Medulla oblongata (tissue), 1 donor: ENCODE measurements around the gene PKN2.

Experiments
- DNase-seq: peaks from one replicate; pipeline ENCODE4 v3.0.0-alpha.2; 2015; ENCODE audit errors: extremely low spot score

PKN2 gene

DNA sequence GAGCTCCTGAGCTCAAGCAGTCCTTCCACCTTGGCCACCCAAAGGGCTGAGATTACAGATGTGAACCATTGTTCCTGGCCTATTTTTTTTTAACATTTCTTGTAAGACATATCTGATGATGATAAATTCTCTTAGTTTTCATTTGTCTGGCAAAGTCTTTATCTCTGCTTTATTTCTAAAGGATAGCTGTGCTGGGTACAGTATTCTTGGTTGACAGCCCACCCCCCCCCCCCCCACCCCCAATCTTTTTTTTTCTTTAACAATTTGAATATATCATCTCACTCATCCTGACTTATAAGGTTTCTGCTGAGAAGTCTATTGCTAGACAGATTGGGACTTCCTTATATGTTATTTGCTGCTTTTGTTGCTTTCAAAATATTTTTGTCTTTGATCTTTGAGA lies 51.3 kb downstream of the PKN2 start:
- DNase-seq = no peak

DNA sequence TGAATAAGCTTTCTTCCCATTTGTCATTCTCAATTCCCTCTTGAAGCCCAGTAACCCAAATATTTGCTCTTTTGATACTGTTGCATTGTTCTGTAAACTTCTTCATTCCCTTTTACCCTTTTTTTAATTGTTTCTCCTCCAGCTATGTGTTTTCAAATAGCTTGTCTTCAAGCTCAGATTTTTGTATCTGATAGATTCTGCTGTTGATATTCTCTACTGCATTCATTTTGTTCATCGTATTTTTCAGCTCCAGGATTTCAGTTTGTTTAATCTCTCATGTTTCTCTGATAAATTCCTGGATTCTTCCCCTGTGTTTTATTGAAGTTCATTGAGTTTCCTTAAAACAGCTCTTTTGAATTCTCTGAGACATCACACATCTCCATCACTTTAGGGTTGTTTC lies 51.8 kb downstream of the PKN2 start:
- no peak for DNase-seq

DNA sequence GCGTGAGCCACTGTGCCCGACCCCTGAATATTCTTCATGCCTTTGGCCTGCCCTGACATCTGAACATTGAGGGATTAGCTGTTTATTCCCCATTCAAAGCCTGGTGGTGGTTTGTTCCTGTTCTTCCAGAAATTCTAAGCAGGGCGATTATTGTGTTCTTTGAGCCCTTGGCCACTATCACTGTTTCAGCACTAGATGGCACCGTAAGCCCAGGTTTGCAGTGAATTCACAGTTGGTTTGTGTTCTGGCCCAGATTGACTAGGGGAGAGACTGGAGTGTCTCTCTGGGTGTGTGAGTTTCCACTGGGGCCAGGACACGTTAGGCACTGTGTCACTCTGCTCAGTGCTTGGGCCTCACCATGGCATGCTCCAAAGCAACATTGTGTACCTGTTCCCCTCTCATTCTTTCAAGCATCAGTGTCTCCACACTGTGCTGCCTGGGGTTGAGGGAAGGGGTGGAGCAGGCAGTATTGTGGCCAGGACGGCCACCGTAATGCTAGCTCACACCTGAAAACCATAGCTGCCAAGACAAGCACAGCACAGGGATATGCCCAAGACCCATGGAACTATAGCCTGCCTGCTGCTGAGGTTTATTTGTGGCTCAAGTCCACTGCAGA lies 52.7 kb downstream of the PKN2 start:
- DNase-seq = no peak

DNA sequence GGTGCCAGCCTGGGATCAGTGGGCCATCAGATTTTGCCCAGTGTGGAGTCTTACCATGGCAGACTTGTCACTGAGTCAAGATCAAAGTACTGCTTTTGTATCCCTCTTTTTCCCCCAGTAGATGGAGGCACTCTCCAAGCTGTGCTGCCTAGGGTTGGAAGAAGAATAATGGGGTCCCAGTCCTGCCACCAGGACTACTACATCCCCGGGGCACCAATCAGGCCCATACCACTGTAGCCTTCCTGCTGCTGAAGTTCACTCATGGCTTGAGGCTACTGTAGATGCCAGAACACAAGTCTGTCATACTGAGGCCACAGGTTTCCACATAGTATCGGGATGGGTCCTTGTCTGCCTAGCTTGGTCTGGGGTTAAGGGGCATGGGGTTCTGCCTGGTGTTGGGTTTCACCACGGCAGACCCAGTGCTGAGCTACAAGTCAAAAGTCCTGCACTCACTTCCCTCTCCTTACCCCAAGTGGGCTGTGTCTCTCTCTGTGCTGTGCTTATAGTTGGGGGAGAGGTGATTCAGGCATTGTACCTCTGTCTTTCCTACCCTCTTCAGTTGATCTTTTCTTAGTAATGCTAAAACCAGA lies 53.4 kb downstream of the PKN2 start:
- no peak for DNase-seq

DNA sequence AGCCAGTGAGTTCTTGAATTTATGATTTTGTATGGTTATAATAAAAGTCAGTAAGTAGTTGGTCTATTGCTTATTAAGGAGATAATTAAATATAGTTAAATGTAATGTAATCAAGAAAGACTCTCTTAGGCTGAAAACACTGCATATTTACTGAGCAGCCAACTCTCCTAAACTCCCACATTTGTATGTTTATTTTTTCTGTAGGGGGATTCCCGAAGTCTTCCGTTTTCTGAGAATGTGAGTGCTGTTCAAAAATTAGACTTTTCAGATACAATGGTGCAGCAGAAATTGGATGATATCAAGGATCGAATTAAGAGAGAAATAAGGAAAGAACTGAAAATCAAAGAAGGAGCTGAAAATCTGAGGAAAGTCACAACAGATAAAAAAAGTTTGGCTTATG lies 56.7 kb downstream of the PKN2 start:
- no peak for DNase-seq

DNA sequence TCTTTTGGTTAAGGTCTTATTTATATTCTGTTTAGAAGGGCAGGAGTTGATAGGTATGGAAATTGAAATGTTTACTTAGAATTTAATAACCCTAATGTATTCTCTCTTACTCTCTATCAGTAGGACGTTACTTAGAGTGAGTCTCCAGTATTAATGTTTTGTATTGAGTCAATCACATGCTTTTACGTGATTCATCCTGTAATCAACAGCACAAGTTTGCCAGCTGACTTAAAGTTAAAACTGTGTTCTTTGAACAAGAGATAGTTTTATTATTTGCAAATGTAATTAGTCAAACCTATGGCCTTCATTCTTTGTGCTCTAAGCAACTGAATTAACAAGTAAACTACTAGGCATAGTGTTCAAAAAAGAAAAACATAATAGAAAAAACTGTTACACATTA lies 57.3 kb downstream of the PKN2 start:
- DNase-seq = no peak

DNA sequence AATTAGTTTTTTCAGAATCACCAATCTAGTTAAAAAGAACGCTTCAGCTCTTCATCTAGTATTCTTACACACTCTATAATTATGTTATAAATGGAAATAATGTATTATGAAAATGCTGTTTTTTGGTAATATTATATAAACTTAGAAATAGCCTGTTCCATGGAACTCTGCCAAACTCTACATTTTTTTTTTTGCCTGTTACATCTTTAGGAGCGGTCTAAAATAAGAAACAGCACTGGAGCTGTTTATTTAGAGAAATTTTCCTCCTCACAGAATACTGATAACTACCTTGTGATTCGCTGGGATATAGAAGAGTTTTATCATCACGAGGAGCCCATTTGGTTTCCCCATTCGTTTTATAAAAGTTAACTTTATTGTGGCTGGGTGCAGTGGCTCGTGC lies 58.5 kb downstream of the PKN2 start:
- DNase-seq = no peak

DNA sequence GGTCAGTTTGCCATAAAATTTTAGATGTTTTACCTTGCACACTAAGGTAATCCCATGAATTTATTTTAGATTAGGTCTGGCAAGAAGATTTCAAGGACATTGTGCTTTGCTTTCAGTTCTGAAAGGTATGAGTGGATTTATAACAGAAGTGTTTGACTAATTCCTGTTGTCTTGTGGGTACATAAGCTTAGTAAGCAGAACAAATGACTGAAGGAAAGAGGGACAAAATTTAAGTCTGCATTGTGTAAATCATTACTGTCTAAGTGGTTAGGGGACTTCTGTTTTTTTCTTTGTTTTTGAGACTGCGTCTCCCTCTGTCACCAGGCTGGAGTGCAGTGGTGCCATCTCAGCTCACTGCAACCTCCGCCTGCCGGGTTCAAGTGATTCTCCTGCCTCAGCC lies 60.1 kb downstream of the PKN2 start:
- DNase-seq = no peak

DNA sequence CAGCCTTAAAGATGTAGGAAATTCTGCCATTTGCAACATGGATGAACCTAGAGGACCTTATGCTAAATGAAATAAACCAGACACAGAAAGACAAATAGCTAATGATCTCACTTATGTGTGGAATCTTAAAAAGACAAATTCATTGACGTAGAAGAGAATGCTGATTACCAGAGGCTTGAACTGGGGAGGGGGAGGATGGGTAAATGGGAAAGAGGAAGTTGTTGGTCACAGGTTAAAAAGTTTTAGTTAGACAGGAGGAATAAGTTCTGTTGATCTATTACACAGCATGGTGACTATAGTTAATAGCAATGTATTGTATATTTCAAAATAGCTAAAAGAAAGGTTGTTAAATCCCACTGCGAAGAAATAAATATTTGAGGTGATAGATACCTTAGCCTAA lies 62.8 kb downstream of the PKN2 start:
- no peak for DNase-seq

DNA sequence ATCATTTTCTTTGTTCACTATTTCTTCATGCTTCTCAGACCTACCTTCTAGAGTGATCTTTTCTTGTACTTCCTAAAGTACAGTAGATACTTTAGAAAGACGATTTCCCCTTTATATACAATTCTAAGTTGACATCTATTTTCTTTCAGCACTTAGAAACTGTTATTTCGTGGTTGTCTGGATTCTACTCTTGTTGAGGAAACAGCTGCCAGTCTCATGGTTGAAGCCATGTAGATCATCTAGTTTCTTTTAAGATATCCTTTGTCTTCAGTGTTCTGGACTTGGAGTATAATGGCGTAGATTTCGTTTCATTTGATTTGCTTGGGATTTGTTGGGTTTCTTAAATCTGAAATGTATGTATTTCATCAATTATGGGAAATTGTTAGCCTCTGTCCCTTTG lies 67.6 kb downstream of the PKN2 start:
- no peak for DNase-seq

DNA sequence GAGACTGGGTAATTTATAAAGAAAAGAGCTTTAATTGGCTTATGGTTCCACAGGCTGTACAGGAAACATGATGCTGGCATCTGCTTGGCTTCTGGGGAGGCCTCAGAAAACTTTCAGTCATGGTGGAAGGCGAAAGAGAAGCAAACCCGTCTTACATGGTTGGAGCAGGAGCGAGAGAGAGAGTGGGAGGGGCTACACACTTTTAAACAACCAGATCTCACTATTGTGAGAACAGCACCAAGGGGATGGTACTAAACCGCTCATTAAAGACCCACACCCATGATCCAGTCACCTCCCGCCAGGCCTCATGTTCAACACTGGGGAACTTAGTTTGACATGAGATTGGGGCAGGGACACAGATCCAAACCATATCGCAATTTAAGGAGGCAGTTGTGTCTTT lies 69.4 kb downstream of the PKN2 start:
- no peak for DNase-seq

DNA sequence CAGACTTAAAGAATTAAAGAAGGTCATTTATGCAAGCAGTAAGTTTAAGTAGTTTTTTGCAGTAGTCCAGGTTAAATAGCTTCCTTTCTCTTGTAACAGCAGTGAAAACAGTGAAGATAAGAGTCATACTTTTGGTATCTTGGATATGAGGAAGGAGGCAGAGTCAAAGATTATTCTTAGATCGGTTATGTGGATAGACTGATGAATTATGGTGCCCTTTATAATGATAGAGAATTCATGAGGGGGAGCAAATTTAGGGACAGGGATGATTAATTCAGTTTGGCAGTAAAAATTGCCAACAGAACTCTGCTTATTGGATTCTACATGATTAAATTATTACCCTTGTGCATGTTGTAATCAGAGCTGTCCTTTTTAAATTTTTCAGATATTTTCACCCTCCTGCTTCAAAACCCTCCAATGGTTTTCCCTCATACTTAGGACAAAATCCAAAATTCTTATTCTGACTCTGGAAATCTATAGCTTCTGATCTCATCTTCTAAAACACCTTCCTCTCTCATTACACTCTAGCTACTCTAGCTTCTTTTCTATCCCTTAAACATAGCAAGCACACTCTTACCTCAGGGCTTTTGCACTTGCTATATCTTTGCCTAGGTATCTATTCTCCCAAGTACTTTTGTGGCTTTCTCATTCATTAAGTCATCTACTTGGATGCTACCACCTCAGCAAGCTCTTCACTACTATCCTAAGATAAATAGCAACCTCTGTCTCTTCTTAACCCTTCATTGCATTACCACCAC lies 79.8 kb downstream of the PKN2 start:
- no peak for DNase-seq

DNA sequence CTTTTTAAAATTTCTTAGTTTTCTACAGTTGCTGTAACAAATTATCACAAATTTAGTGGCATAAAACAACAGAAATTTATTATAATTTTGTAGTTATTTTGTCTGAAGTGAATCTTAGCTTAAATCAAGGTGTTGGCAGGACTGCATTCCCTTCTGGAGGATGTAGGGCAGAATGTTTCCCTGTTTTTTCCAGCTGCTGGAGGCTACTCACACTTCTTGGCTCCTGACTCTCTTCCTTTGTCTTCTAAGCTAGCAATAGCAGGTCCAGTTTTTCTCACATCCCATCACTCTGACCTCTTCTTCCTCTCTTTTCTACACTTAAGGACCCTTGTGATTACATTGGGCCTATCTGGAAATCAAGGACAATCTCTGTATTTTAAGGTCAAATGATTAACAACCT lies 84.1 kb downstream of the PKN2 start:
- DNase-seq = peak; percentile 7

DNA sequence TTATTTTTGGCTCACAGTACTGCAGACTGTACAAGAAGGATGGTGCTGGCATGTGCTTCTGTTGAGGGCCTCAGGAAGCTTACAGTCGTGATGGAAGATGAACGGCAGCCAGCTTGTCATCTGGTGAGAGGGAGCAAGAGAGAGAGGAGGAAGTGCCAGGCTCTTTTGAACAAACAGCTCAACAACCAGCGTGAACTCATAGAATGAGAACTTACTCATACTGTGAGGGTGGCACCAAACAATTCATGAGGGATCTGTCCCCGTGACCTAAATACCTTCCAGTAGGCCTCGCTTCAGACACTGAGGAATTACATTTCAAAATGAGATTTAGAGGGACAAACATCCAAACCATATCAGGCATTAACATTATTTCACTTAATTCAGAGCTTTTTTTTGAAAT lies 84.7 kb downstream of the PKN2 start:
- no peak for DNase-seq

DNA sequence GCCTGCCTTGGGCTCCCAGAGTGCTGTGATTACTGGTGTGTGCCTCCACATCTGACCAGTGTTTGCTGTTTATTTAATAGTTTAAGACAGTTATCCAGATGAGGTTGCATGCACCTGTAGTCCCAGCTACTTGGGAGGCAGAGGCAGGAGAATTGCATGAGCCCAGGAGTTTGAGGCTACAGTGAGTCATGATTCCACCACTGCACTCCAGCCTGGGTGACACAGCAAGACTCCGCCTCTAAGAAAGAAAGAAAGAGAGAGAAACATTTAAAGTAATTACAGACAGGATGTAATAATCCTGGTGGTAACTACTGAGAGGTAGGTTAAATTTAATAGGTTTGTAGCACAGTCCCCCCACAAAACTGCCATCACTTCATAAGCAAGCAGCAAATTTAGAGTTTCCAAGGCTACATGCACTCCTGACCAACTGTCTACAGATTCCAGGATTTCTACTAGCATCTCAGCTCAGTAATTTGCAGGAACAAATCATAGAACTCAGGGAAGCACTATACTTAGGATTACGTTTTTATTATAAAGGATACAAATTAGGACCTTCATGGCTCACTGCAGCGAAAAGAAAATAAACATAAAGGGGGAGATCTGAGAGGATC lies 89.6 kb downstream of the PKN2 start:
- DNase-seq = no peak

DNA sequence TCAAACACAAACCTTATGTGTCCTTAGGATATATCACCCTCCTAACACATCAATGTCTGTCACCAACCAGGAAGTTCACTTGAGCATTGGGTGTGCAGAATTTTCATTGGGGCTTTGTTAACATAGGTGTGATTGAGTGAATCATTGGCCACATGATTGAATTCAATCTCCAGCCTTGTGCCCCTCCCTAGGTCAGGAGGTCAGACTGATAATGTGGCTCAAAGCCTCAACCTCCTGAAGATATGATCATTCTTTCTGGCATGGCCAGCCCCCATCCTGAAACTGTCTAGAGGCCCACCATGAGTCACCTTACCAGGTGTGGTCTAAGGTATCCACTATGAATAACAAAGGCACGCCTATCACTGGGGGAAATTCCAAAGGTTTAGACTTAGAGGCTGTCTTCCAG lies 90.1 kb downstream of the PKN2 start:
- no peak for DNase-seq

DNA sequence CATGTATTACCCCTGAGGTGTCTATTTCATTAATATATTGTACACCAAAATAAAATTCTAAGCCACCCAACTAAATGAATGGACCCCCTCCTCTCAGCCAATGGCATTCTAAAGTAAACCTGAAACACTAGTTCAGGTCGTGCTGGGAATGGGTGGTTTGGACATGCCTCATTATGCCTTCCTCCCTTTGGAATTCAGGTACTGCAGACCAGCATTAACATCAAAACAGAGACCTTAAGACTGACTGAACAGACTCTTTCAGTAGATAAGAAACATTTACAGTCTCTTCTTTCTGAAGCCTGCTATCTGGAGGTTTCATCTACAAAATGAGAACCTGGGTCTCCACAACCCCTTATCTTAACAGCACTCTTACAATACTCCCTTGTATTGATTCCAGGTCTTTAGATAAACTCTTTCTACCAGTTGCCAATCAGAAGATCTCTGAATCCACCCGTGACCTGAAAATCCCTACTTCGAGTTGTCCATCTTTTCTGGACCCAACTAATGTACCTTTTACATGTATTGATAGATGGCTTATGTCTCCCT lies 93.6 kb downstream of the PKN2 start:
- DNase-seq = no peak

DNA sequence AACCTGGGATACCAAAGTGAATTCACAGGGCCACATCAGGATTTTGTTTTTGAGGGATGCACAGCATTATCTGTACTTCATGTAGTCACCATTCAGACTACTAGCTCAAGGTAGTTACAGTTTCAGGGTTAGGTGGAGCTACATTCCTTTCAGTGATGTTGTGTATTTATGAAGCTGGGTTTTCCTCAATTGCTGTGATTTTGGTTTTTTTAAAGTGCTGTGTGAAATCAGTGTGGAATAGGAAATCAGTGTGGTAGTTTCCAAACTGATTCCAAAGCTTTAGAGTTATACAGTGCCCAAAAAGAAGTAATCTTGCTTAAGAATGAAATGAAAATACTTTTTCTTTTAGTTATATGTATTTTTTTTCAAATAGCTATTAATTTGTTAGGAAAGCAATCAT lies 95.8 kb downstream of the PKN2 start:
- DNase-seq = no peak

DNA sequence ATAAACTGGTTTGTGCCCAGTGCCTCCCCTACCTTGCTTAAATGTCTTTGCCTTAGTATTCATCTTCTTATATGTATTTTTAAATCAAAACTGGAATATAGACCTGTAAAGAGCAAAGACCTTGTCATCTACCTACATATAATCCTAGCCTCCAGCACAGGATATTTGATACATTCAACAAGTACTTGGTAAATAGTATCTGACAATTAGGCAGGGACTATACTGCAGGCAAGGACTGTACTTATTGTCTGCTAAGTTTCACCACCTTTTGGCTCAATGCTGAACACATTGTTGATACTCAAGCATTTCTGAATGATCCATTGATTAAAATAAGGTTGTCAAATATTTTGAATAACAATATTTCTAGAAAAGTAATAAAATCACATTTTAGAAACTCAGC lies 96.4 kb downstream of the PKN2 start:
- peak; percentile 26 for DNase-seq

DNA sequence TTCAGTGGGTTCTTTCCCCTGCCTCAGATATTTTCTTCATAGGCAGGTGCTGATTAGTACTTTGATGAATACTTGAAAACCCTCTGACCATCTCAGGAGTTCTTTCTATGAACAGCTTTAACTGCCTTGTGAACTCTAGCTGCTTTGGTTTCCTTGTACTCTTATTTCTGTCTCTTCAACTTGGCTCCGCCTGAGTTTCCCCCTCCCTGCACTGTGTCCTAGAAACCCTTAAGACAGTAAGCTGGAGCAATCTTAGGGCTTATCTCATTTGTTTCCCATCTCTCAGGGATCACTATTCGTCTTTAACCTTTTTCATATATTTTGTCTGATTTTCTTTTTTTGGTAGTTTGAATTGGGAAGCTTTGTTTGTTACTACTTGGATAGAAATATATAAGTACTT lies 99.1 kb downstream of the PKN2 start:
- DNase-seq = peak; percentile 35

DNA sequence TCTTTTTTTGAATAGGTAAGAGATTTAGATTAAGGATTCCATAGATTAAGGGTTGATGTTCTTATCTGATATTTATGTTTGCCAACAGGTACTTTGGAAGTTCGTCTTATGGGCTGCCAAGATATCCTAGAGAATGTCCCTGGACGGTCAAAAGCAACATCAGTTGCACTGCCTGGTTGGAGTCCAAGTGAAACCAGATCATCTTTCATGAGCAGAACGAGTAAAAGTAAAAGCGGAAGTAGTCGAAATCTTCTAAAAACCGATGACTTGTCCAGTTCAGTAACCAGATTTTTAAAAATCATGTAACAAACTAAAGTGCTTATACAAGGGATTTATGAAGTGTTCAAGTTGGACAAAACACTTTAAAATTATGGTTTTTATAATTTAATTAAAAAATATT lies 100.5 kb downstream of the PKN2 start:
- no peak for DNase-seq

DNA sequence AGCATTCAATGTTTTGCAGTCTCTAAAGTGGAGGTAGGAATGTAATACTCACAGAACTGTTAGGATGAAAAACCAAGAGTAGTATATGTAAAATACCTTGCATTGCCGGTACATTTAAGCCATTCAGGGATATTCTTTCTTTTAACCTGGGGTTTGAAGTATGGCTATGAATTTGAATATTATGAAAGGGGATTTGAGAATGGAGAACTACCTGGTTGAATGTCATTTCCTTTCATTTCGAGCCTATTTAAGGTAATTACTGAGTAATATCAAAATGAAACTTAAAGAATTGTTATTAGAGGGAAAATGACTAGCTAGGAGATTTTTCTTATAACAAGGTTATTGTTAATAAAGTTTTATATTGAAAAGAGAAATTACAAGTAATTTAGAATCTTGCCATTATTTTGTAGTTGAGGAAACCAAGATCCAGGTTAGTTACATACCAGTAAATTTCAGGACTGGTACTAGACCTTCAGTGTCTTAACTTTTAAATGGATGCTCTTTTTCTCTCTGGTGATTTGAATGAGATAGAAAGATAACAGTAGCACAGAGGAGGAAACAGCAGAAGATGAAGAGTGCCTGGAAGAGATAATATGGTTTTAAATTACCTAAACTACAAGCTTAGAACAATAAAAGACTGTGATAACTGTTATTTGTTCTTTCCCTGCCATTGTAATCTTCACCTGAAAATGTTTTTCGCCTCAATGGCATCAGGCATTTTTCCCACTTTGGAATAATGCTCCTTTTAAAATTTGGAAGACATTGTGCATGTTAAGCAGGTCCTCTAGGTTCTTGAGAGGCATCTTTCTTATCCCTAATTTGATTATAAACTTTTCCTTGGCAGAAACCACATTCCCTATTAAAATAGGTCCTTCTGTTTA lies 103.2 kb downstream of the PKN2 start:
- no peak for DNase-seq
